GM19455 (cell line): ENCODE results near the gene MAGI1.

Experiments used
- ATAC-seq: cut with Tn5 transposase; IDR thresholded peaks from one replicate; pipeline ENCODE4 v1.9.1; 2021; ENCODE audit not compliant: unreplicated experiment

MAGI1 gene

DNA sequence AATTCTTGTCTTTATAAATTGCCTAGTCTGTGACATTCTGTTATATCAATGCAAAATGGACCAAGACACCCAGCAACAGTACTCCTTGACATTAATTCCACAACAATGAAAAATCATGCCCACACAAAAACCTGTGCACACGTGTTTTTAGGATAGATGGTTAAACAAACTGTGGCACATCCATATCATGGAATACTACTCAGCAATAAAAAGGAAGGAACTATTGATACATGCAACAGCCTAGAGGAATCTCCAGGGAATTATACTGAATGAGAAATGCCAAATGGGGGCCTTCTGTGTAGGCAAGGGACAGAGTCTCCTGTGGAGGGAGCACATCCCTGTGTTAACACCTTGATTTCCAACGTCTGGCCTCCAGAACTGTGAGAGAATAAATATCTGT lies 388.5 kb downstream of the MAGI1 start:
- ATAC-seq, result no peak

DNA sequence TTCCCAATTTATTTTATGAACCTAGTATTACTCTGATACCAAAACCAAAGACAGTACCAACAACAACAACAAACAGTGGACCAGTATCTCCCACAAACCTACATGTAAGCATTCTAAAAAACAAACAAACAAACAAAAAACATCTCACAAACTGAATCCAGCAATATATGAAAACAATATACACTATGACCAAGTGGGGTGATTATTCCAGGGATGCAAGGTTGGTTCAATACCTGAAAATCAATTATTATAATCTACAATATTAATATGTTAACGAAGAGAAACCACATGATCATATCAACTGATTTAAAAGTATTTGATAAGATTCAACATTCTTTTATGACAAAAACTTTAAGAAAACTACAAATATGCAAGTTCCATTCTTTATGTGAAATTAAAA lies 391.3 kb downstream of the MAGI1 start:
- ATAC-seq, result no peak

DNA sequence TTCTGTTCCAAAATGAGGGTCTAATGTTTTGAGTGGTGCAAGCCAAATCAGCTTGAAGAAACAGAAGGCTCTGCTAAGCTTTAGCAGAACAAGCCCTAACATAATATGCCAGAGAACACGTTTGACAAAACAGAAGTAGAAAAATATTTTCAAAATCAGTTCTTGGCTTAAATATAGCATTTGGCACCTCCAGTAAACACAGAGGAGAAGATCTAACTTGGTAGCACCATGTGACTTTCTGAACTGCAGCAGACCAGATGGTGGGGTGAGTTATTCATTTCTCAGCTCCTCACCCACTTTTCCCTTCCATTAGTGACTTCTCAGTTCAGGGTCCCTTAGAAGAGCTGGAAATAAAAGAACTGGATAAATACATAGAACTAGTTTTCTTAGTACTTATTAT lies 395.8 kb downstream of the MAGI1 start:
- no peak for ATAC-seq

DNA sequence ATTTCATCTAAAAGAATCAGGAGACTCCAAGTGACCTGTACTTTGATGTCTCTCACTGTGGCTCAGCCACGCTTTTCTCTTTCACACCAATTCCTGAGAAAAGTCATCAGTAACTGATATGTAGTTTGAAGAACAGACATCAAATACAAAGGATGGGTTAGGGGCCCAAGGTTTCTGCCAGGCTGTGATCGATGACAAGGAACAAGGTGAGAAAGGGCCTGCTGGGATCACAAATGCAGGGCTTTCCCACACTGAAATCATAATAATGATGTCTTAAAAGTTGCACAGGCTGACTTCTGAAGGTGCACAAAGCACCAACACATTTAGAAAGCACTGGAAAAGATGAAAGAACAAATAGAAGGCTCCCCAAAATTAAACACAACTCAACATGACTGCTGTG lies 396.9 kb downstream of the MAGI1 start:
- no peak for ATAC-seq

DNA sequence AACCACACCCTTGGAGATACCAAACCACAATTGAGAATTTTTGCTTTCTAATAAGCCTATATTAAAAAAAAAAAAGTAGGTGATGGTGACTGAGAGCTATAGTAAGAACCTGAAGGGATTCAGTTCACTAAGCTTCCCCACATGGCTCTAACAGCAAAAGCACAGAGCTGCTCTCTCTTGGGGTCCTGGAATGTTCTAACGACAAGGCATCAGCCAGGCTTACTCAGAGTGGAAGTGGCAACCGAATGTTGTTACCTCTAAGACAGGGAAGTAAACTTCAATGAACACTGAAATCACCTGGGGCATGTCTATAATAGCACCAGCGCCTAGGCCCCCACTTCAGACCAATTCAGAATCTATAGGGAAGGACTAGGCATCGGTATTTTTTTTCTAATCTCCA lies 397.7 kb downstream of the MAGI1 start:
- ATAC-seq, result no peak

DNA sequence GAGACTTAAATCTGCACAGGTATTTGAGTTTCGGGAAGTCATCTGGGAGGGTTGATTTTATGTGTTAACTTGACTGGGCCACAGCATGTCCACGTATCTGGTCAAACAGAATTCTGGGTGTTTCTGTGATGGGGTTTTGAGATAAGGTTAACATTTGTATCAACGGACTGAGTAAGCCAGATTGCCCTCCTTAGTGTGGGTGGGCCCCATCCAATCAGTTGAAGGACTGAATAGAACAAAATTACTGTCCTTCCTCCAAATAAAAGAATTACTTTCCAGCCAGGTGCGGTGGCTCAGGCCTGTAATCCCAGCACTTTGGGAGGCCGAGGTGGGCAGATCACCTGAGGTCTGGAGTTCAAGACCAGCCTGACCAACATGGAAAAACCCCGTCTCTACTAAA lies 399.3 kb downstream of the MAGI1 start:
- no peak for ATAC-seq

DNA sequence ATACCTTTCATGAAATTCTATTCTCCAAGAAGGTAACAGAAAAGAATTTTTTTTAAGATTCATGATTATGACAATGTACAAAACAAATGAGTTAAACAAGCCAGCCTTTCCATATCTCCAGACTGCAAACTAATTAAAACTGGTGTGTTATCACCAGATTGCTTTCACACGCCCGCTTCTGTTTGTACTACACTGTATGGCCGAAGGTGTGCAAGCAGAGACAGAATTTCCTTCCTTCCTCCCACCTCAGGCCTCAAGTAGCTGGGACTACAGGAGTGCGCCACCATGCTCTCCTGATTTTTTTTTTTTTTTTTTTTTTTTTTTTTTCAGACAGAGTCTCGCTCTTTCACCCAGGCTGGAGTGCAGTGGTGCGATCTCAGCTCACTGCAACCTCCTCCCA lies 400.4 kb downstream of the MAGI1 start:
- ATAC-seq, result no peak

DNA sequence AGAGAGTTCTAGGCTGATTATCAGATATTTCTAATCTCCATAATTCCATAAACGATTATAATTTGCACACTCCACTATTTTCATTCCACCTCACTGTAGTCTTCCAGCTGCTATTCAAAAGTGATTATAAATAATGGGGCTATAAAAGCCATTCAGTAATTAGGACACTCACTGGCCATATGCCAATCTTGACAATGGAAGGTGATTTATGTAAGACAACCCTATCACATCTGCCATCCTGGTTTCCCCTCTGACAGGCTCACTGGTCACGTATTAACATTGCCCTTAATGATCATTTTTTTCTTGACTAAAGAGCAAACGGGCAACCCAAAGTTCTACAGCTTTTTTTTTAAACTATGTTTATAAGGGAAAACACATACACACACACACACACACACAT lies 402.4 kb downstream of the MAGI1 start:
- ATAC-seq, result no peak

DNA sequence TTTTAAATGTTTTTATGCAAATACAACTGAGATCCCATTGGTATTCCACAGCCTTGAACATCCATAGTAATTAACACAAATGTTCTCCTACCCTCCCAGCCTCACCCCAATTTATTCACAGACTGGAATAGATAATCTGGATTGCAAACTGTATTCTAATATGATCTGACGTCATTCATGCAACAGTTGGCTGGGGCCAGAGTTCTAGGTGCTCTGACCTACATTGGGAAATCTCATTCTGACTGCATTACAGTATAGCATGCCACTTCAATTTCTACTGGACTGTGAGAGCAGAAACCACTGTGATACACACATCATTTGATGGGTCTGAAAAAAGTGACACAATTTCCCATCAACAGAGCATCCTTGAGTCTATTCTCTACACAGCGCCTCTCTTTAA lies 403.1 kb downstream of the MAGI1 start:
- no peak for ATAC-seq

GRCh38 chr3:65633018-65633638 lies 405.6 kb downstream of the MAGI1 start:
- no peak for ATAC-seq

DNA sequence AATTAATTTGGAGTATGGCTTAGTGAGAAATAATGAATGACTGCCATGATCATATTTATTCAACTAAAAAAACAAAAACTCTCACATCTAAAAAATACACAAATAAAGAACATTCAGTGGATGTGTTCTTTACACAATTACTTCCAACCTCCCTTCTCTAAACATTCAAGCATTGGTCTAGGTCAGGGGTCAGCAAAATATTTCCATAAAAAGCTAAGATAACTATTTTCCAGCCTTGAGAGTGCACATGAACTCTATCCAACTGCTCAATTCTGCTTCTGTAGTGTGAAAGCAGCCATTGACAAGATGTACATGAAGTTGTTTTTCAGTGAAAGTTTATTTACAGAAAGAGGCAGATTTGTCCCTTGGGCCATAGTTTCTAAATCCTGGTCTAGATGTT lies 406.3 kb downstream of the MAGI1 start:
- ATAC-seq, result no peak

- ATAC-seq, result no peak
Measured at GRCh38 chr3:65628978-65629377, 409.7 kb downstream of the MAGI1 start.

GRCh38 chr3:65627062-65627461 lies 411.7 kb downstream of the MAGI1 start:
- ATAC-seq, result no peak

DNA sequence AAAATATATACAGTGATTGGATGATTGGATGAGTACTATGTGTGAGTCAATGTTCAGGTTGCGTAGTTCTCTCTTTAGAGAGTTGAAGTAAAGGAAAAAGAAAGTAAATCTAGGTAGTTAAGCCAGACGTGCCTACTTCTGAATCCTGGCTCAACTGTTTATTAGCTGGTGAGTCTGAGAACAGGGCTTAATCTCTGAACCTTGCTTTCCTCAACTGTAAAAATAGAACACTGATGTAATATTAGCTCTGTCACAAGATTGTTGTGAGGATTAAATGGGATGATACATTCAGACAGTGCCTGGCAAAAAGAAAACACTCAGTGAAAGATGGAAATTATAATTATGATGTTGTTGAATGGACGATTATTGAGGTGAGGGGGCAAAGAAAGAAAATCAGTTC lies 413.4 kb downstream of the MAGI1 start:
- no peak for ATAC-seq

- ATAC-seq, result no peak
Measured at GRCh38 chr3:65623362-65623761, 415.4 kb downstream of the MAGI1 start.

- ATAC-seq, result no peak
Measured at GRCh38 chr3:65619888-65620287, 418.8 kb downstream of the MAGI1 start.

DNA sequence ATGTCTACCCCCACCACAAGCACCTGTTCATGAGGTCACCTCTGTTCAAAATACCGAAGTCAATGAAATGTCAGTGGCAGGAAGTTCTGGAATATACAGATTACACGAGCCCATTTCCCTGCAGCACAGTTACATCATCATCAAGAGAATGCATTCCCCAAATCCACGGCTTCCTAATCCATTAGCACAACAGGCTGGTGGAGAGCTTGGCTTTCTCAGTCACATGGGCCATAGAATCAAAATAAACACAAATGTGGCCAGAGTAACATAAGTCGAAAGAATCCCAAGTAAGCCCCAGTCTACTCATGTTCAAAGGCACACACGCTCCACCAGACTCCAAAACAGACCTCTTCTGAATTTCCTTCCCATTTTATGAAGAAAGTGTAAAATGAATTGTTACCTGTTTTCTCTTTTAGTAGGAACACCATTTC lies 419.3 kb downstream of the MAGI1 start:
- ATAC-seq, result no peak

- no peak for ATAC-seq
Measured at GRCh38 chr3:65618599-65618998, 420.1 kb downstream of the MAGI1 start.

- no peak for ATAC-seq
Measured at GRCh38 chr3:65617787-65618186, 420.9 kb downstream of the MAGI1 start.

DNA sequence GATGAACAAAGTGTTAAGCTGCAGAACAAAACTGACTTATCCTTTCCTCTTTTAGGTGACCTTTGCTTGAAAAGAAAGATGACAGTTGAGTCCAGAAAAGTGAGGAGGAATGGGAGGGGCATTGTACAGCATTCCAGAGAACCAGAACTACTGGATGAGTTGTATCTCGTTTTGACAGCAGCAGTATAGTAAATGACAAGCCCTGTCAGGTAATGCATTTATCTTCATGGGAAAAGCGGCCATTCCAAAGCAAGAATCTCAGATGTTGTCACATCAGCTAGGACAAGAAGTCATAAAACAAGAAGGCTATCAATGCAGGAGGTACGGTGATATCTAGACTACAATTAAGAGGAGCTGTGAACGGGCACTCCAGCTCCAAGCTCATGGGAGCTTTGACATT lies 421.5 kb downstream of the MAGI1 start:
- no peak for ATAC-seq

GRCh38 chr3:65616563-65616962 lies 422.2 kb downstream of the MAGI1 start:
- ATAC-seq, result no peak

GRCh38 chr3:65615329-65615728 lies 423.4 kb downstream of the MAGI1 start:
- no peak for ATAC-seq

- ATAC-seq, result no peak
Measured at GRCh38 chr3:65614585-65614984, 424.1 kb downstream of the MAGI1 start.
